ENCODE measurements around the gene URM1.

Gene URM1

GRCh38 chr9:128385496-128386460 is 14.6 kb downstream of the URM1 start:
- DNase-seq (ENCODE audit: low read depth in 2 of 2), result no peak

DNA sequence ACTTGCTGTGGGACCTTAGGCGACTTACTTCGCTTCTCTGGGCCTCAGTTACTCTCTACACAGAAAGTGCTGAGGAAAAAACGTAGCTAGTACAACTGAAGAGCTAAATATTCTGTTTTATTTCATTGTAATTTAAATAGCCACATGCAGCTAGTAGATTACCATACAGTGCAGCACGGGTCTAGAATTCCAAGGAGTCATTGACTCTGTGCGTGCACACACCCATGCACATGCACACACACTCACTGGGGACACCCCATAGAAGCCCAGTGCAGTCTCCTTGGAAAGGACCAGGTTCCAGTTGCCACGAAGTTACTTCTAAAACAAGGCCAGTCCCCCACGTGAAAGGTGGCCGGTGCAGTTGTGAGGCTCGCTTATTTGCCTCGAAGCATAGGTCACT is 17.0 kb downstream of the URM1 start:
- no peak for DNase-seq (ENCODE audit: low read depth in 2 of 2)

DNA sequence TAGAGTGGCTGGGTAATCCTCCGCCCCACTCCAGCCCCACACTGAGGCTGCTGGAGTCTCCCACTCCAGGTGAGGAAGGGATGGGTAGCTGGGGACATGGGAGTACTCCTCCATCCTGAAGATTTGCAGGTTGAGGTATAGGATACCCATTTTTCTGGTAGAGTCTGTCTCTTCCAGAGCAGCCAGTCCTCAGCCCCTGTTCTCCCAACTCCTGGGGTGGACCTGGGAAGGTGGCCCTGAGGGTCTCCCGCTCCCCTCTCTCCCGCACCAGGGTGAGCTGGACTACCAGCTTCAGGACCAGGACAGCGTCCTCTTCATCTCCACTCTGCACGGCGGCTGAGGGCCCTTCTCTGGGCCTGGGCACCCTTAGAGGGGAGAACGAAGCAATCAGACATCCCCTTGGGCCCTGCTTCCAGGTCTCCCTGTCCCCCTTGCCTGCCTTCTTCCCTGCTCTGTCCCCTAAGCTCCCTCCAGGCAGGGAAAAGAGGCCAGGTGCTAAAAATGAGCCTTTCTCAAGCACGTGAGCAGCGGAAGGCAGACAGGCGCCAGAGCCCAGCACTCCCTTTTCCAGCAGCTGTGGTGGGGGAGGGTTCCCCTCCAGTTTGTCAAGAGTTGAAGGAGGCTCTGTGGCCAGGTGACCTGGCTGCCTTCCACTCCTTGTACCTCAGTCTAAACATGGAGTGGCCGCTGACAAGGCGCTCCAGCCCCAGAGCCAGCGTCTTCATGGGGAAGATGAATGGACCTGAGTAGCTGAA is 18.4 kb downstream of the URM1 start:
- DNase-seq (ENCODE audit: low read depth in 2 of 2), result no peak

- no peak for DNase-seq (ENCODE audit: low read depth in 2 of 2)
These were observed 19.1 kb downstream of the URM1 start for GRCh38 chr9:128390150-128390812.

DNA sequence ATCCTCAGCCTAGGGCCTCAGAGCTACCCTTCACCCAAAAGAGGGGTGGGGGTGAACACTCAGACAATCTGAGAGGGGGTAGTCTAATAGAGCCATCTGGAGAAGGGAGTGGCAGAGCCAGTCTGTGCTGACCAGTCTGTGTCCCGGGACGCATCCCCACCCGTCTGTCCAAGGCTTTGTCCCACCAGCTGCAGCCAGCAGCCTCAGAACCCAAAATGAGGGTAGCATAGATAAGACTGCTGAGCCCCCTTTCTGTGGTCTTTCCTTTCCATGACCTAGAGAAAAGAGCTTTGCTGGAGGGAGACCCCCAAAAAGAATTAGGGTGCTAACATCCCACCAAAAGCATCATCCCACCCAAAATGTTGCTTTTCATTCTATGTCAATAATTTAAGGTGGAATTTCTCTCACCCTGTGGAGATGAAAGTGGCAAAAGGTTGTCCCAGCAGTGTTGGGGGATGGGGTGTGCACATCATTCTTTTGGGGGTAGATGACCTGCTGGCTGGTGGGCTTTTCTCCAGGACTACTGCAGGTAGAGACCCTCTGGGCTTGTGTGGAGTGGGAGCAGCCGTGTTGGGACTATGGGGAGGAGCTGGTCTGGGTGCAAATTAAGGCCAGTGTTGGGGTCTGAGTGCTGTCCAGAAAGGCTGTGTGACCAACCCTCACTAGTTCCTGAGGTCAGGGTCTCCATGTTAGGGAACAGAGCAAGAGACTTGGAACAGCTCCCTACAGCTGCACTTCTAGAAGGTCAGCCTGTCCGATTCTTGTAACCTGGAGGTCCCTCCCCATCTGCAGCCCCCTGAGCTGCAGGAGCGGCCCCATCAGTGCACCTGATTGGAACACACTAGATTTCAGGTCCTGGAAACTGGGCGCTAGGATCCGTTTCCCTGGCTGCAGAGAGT is 19.9 kb downstream of the URM1 start:
- no peak for DNase-seq (ENCODE audit: low read depth in 2 of 2)

DNA sequence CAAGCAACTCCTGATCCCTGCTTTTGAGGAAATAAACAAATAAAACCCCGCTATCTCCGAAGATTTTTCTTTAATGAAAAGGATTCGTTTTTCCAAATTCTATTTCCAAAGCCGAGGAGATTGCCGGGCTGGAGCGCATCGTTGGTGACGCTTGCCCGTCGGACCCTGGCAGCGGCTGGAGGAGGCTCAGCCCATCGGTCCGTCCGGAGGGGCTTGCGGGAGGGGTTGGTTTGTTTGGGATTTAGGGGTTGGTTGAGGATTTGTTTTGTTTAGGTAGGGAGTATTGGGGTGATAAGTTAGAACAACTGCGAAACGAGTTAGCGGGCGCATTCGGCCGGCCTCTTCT is 20.8 kb downstream of the URM1 start:
- no peak for DNase-seq (ENCODE audit: low read depth in 2 of 2)

GRCh38 chr9:128392302-128393144 is 21.3 kb downstream of the URM1 start:
- no peak for DNase-seq (ENCODE audit: low read depth in 2 of 2)

GRCh38 chr9:128393145-128393775 is 22.1 kb downstream of the URM1 start:
- DNase-seq (ENCODE audit: low read depth in 2 of 2), result no peak

GRCh38 chr9:128393970-128394369 is 22.8 kb downstream of the URM1 start:
- no peak for DNase-seq (ENCODE audit: low read depth in 2 of 2)

DNA sequence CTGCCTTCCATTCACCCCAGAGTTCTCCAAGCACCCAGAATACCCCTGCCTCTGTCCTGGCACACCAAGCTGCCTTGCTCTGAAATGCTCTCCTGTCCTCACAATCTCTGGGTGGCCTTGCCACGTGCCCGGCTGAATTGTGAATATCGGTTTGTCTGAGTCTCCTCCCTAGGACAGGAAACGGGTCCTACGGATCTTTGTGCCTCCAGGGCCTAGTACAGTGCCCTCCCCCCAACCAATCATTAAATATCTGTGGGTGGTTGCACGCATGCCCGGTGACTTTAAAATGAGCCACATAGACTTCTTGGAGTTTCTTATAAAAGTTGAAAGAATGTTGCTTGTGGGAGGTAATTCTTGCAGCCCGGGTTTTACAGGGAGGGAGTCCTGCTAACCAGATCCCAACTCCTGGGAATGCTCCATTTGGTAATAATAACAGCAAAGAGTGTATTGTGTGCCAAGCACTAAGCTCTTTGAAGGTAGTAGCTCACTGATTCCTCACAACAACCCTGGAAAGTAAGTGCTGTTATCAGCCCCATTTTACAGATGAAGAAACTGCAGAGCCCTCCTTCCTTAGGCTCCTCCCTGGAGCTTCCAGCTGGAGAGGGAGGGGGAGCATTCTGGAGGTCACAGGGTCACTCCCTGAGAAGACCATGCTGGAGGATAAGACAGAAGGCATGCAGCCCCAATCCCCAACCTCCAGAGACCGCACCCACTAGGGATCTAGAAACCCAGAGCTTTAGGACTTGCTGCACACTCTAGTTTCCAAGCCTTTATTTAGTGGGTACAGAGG is 23.4 kb downstream of the URM1 start:
- no peak for DNase-seq (ENCODE audit: low read depth in 2 of 2)

DNA sequence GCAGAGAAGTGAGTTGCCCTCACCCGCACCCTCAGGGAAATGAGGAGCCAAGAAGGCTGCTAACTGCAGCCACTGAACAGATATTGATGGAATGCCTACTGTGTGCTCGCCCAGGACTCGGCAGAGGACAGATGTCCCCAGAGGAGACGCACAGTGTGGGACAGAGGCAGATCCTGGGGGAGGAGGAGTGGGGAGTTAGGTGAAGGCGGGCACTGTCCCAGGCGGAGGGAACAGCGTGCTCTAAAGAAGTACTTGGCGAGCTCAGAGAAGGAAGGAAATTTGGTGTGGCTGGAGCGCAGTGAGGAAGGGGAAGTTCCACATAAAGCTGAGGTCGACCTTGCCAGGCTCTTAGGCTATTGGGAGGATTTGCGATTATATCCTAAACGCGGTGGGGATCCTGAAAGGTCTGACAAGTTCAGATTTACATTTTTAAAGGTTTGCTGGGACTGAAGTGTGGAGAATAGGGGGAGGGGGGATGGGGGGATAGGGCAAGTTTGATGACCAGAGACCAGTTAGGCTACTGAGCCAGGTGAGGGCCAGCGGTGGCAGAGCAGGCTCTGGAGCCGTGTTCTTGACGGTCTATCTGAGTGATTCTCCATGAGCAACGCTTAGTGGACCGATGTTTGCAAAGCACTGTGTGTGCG is 25.9 kb downstream of the URM1 start:
- no peak for DNase-seq (ENCODE audit: low read depth in 2 of 2)

DNA sequence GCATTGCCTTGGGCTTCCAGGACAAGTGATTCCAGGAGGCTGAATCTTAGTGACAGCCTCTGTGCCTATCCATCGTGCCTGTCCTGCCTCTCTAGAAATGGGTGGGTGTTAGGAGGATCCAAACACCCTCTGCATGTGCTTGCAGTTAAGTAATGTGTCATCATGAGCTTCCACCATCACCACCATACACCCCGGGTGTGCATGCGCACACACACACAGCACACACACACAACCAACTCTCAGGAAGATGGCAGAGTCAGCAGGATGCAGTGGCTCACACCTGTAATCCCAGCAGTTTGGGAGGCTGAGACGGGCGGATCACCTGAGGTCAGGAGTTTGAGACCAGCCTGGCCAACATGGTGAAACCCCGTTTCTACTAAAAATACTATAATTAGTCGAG is 26.7 kb downstream of the URM1 start:
- no peak for DNase-seq (ENCODE audit: low read depth in 2 of 2)

GRCh38 chr9:128399861-128400260 is 28.7 kb downstream of the URM1 start:
- DNase-seq (ENCODE audit: low read depth in 2 of 2), result no peak

DNA sequence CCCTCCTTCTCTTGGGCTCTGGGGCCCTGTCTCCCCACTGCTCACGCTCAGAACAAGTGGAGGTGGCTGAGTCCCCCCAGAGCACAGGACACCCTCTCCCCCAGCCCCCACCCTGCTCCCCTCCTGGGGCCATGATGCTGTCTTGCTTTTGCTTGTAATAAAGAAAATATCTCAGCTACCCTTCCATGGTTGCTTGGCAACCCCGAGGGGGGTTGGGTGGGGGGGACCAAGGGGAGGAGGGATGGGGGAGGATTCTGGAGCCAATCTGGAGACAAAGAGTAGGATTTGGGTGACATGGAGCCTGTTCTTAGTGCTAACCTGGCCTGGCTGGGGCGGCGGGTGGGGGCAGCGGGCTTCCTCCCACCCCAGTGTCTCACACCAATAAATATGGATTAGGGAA is 33.4 kb downstream of the URM1 start:
- DNase-seq (ENCODE audit: low read depth in 2 of 2), result no peak

DNA sequence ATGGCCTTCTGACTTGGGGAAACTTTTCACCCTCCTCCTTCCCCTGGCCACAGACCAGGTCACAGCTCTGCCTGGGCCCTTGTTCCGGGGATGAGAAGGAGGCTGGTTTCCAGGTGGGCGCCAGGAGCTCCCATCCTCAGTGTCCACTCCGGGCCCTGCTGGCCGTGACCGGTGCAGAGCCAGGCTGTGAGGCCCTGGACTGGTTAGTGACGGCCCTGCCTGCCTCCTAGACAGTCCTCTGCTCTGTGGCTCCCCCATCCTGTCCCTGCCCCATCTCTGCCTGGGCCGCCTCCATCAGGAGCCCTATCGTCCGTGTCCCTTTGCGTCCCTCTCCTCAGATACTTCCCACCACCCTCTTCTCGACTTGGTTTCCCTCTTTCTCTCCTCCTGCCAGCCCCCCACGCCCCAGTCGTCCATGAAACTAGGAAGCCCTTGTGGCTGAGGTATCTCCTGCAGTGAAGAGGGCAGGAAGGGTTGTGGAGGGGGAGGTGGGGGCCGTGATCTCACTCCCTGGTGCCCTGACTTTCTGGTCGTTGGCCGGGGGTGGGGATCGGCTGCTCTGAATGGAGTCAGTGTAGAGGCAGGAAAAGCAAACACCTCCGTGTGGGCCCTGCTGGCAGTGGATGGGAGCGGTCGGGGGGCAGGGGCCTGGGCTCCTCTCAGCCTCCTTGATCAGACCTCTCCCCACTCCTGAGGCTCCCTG is 34.1 kb downstream of the URM1 start:
- no peak for DNase-seq (ENCODE audit: low read depth in 2 of 2)

DNA sequence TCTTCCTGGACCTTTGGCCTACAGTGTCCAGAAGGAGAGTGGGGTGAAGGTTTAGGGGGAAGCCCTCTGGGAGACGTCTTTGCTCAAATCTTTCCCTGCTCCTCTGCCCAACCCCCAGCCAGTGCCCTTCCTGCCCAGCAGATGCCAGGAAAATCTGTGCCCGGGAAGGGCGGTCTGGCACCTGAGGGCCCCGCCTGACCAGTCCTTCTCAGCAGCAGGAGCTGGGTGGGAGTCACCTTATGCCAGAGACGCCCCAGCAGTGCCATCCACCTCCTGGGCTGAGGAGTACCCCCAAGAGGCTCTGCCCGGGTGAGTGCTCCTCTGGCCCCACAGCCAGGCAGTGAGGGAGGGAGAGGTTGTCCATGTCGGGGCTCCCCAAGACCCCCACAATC is 34.6 kb downstream of the URM1 start:
- no peak for DNase-seq (ENCODE audit: low read depth in 2 of 2)

DNA sequence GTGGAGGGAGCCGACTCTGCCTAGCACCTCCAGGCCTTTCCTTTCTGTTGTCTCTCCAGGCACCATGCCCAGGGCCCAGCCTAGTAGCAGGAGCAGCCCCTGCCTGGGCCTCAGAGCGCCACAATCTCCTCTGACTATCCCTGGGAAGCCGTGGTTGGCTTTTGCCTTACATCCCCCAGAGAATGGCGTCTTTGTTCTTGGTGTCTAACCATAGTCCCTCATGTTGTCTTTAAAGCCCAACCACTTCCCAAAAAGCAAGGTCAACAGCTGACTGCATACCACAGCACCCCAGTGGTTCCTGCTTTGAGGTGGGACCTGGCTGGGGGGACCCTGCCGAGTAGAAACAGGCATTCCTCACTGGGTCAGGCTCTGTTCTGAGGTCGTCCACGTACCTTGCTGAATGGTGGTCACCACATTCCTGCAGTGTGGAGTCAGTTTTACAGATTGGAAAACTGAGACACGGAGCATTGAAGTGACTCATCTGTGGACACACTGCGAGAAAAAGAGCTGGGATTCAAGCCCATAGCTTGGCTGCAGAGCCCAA is 35.7 kb downstream of the URM1 start:
- DNase-seq (ENCODE audit: low read depth in 2 of 2), result no peak

GRCh38 chr9:128408963-128409431 is 37.8 kb downstream of the URM1 start:
- DNase-seq (ENCODE audit: low read depth in 2 of 2), result no peak

Measured in stimulated activated CD8-positive, alpha-beta memory T cell treated with anti-CD3 and anti-CD28 coated beads, Interleukin-2, amount 100 ng/mL, for 1 hour (primary cell).